HG03571 (cell line): Measurements from ENCODE around the gene AHNAK.

Experiments used
- ATAC-seq: cut with Tn5 transposase; IDR thresholded peaks from one replicate; pipeline ENCODE4 v1.9.1; 2021; ENCODE audit not compliant: unreplicated experiment

AHNAK gene

GRCh38 chr11:62439785-62440602, 106.6 kb downstream of the AHNAK start:
- no peak for ATAC-seq

GRCh38 chr11:62438641-62439040, 108.0 kb downstream of the AHNAK start:
- ATAC-seq, result no peak

- ATAC-seq, result no peak
Measured at GRCh38 chr11:62437616-62438015, 109.0 kb downstream of the AHNAK start.

GRCh38 chr11:62435846-62436660, 110.6 kb downstream of the AHNAK start:
- ATAC-seq, result no peak

- ATAC-seq, result no peak
Measured at GRCh38 chr11:62433904-62434276, 112.7 kb downstream of the AHNAK start.

- ATAC-seq, result no peak
Measured at GRCh38 chr11:62433141-62433903, 113.3 kb downstream of the AHNAK start.

GRCh38 chr11:62432695-62433094, 113.9 kb downstream of the AHNAK start:
- ATAC-seq, result no peak

- no peak for ATAC-seq
Measured at GRCh38 chr11:62431171-62431901, 115.3 kb downstream of the AHNAK start.

- ATAC-seq, result no peak
Measured at GRCh38 chr11:62430425-62430824, 116.2 kb downstream of the AHNAK start.

- no peak for ATAC-seq
Measured at GRCh38 chr11:62428871-62429560, 117.6 kb downstream of the AHNAK start.

- ATAC-seq, result no peak
Measured at GRCh38 chr11:62427630-62428233, 118.9 kb downstream of the AHNAK start.

GRCh38 chr11:62423012-62423411, 123.6 kb downstream of the AHNAK start:
- ATAC-seq, result no peak

GRCh38 chr11:62421996-62422395, 124.6 kb downstream of the AHNAK start:
- ATAC-seq, result no peak

- ATAC-seq, result no peak
Measured at GRCh38 chr11:62420882-62421281, 125.7 kb downstream of the AHNAK start.

- ATAC-seq, result no peak
Measured at GRCh38 chr11:62419943-62420342, 126.7 kb downstream of the AHNAK start.

GRCh38 chr11:62419314-62419929, 127.2 kb downstream of the AHNAK start:
- ATAC-seq, result no peak

GRCh38 chr11:62418733-62419132, 127.9 kb downstream of the AHNAK start, which contains the start of gene SCGB1A1:
SCGB1A1 (plus strand) TSS chr11:62419033; CDS start chr11:62419096, 63 bp downstream.
- ATAC-seq, result no peak

GRCh38 chr11:62418136-62418535, 128.5 kb downstream of the AHNAK start:
- ATAC-seq, result no peak

GRCh38 chr11:62416596-62416995, 130.0 kb downstream of the AHNAK start:
- no peak for ATAC-seq
